Measurements from ENCODE around the gene PDE1C.

PDE1C gene

GRCh38 chr7:31811650-31812461 lies 258.4 kb downstream of the PDE1C start:
- H3K4me3 ChIP-seq (ENCODE audit: low read length) = no peak overlapping the region
- no peak overlapping the region for H3K9ac ChIP-seq (ENCODE audit: low read length)
- H3K27me3 ChIP-seq (ENCODE audit: control insufficient read depth, insufficient read depth, low read length) = no peaks in the 10 kb centered on the region
- H3K36me3 ChIP-seq (ENCODE audit: control insufficient read depth, insufficient read depth, low read length) = no peaks in the 10 kb centered on the region
- no peaks in the 10 kb centered on the region for H3K4me1 ChIP-seq (ENCODE audit: control insufficient read depth, insufficient read depth, low read length)
- H3K27ac ChIP-seq (ENCODE audit: low read depth, low read length) = no peak overlapping the region

GRCh38 chr7:31805209-31805818 lies 264.9 kb downstream of the PDE1C start:
- no peaks in the 10 kb centered on the region for H3K4me1 ChIP-seq (ENCODE audit: control insufficient read depth, insufficient read depth, low read length)
- H3K27ac ChIP-seq (ENCODE audit: low read depth, low read length) = no peak overlapping the region
- no peak overlapping the region for H3K9ac ChIP-seq (ENCODE audit: low read length)
- H3K36me3 ChIP-seq (ENCODE audit: control insufficient read depth, insufficient read depth, low read length) = no peaks in the 10 kb centered on the region
- no peaks in the 10 kb centered on the region for H3K27me3 ChIP-seq (ENCODE audit: control insufficient read depth, insufficient read depth, low read length)
- H3K4me3 ChIP-seq (ENCODE audit: low read length) = no peak overlapping the region

- H3K4me1 ChIP-seq (ENCODE audit: control insufficient read depth, insufficient read depth, low read length) = no peaks in the 10 kb centered on the region
- no peaks in the 10 kb centered on the region for H3K27me3 ChIP-seq (ENCODE audit: control insufficient read depth, insufficient read depth, low read length)
- H3K36me3 ChIP-seq (ENCODE audit: control insufficient read depth, insufficient read depth, low read length) = no peaks in the 10 kb centered on the region
- no peak overlapping the region for H3K27ac ChIP-seq (ENCODE audit: low read depth, low read length)
- H3K9ac ChIP-seq (ENCODE audit: low read length) = no peak overlapping the region
- H3K4me3 ChIP-seq (ENCODE audit: low read length) = no peak overlapping the region
Measured at GRCh38 chr7:31796375-31796774, 273.8 kb downstream of the PDE1C start.

- H3K4me1 ChIP-seq (ENCODE audit: control insufficient read depth, insufficient read depth, low read length) = no peaks in the 10 kb centered on the region
- no peak overlapping the region for H3K27ac ChIP-seq (ENCODE audit: low read depth, low read length)
- H3K36me3 ChIP-seq (ENCODE audit: control insufficient read depth, insufficient read depth, low read length) = no peaks in the 10 kb centered on the region
- H3K9ac ChIP-seq (ENCODE audit: low read length) = no peak overlapping the region
- H3K27me3 ChIP-seq (ENCODE audit: control insufficient read depth, insufficient read depth, low read length) = no peaks in the 10 kb centered on the region
- no peak overlapping the region for H3K4me3 ChIP-seq (ENCODE audit: low read length)
Measured at GRCh38 chr7:31794851-31795344, 275.3 kb downstream of the PDE1C start.

- Histone ChIP-seq H3K4me1 (ENCODE audit: control insufficient read depth, insufficient read depth, low read length) (no peaks in the 10 kb centered on the region), H3K36me3 (ENCODE audit: control insufficient read depth, insufficient read depth, low read length) (no peaks in the 10 kb centered on the region), H3K27ac (ENCODE audit: low read depth, low read length) (no peak overlapping the region), H3K4me3 (ENCODE audit: low read length) (no peak overlapping the region), H3K9ac (ENCODE audit: low read length) (no peak overlapping the region), H3K27me3 (ENCODE audit: control insufficient read depth, insufficient read depth, low read length) (no peaks in the 10 kb centered on the region)
Measured at GRCh38 chr7:31791881-31792280, 278.3 kb downstream of the PDE1C start.

- no peak overlapping the region for H3K9ac ChIP-seq (ENCODE audit: low read length)
- H3K4me3 ChIP-seq (ENCODE audit: low read length) = no peak overlapping the region
- no peaks in the 10 kb centered on the region for H3K36me3 ChIP-seq (ENCODE audit: control insufficient read depth, insufficient read depth, low read length)
- no peaks in the 10 kb centered on the region for H3K4me1 ChIP-seq (ENCODE audit: control insufficient read depth, insufficient read depth, low read length)
- H3K27ac ChIP-seq (ENCODE audit: low read depth, low read length) = no peak overlapping the region
- no peaks in the 10 kb centered on the region for H3K27me3 ChIP-seq (ENCODE audit: control insufficient read depth, insufficient read depth, low read length)
Measured at GRCh38 chr7:31788883-31789680, 281.1 kb downstream of the PDE1C start.

- H3K27ac ChIP-seq (ENCODE audit: low read depth, low read length) = no peak overlapping the region
- no peaks in the 10 kb centered on the region for H3K36me3 ChIP-seq (ENCODE audit: control insufficient read depth, insufficient read depth, low read length)
- no peaks in the 10 kb centered on the region for H3K4me1 ChIP-seq (ENCODE audit: control insufficient read depth, insufficient read depth, low read length)
- no peaks in the 10 kb centered on the region for H3K27me3 ChIP-seq (ENCODE audit: control insufficient read depth, insufficient read depth, low read length)
- no peak overlapping the region for H3K4me3 ChIP-seq (ENCODE audit: low read length)
- no peak overlapping the region for H3K9ac ChIP-seq (ENCODE audit: low read length)
Measured at GRCh38 chr7:31788445-31788844, 281.8 kb downstream of the PDE1C start.

- Histone ChIP-seq H3K27me3 (ENCODE audit: control insufficient read depth, insufficient read depth, low read length) (no peaks in the 10 kb centered on the region), H3K36me3 (ENCODE audit: control insufficient read depth, insufficient read depth, low read length) (no peaks in the 10 kb centered on the region), H3K4me1 (ENCODE audit: control insufficient read depth, insufficient read depth, low read length) (no peaks in the 10 kb centered on the region), H3K9ac (ENCODE audit: low read length) (no peak overlapping the region), H3K4me3 (ENCODE audit: low read length) (no peak overlapping the region), H3K27ac (ENCODE audit: low read depth, low read length) (no peak overlapping the region)
Measured at GRCh38 chr7:31786326-31786725, 283.9 kb downstream of the PDE1C start.

- Histone ChIP-seq H3K9ac (ENCODE audit: low read length) (no peak overlapping the region), H3K36me3 (ENCODE audit: control insufficient read depth, insufficient read depth, low read length) (no peaks in the 10 kb centered on the region), H3K4me3 (ENCODE audit: low read length) (no peak overlapping the region), H3K27me3 (ENCODE audit: control insufficient read depth, insufficient read depth, low read length) (no peaks in the 10 kb centered on the region), H3K4me1 (ENCODE audit: control insufficient read depth, insufficient read depth, low read length) (no peaks in the 10 kb centered on the region), H3K27ac (ENCODE audit: low read depth, low read length) (no peak overlapping the region)
Measured at GRCh38 chr7:31785101-31785500, 285.1 kb downstream of the PDE1C start.

- Histone ChIP-seq H3K4me1 (ENCODE audit: control insufficient read depth, insufficient read depth, low read length) (no peaks in the 10 kb centered on the region), H3K36me3 (ENCODE audit: control insufficient read depth, insufficient read depth, low read length) (no peaks in the 10 kb centered on the region), H3K27me3 (ENCODE audit: control insufficient read depth, insufficient read depth, low read length) (no peaks in the 10 kb centered on the region), H3K4me3 (ENCODE audit: low read length) (no peak overlapping the region), H3K27ac (ENCODE audit: low read depth, low read length) (no peak overlapping the region), H3K9ac (ENCODE audit: low read length) (no peak overlapping the region)
Measured at GRCh38 chr7:31783221-31783620, 287.0 kb downstream of the PDE1C start.

- no peak overlapping the region for H3K27ac ChIP-seq (ENCODE audit: low read depth, low read length)
- H3K36me3 ChIP-seq (ENCODE audit: control insufficient read depth, insufficient read depth, low read length) = no peaks in the 10 kb centered on the region
- H3K9ac ChIP-seq (ENCODE audit: low read length) = no peak overlapping the region
- H3K4me3 ChIP-seq (ENCODE audit: low read length) = no peak overlapping the region
- H3K27me3 ChIP-seq (ENCODE audit: control insufficient read depth, insufficient read depth, low read length) = no peaks in the 10 kb centered on the region
- no peaks in the 10 kb centered on the region for H3K4me1 ChIP-seq (ENCODE audit: control insufficient read depth, insufficient read depth, low read length)
Measured at GRCh38 chr7:31782411-31782991, 287.7 kb downstream of the PDE1C start.

GRCh38 chr7:31778296-31778695 lies 291.9 kb downstream of the PDE1C start:
- Histone ChIP-seq H3K27ac (ENCODE audit: low read depth, low read length) (no peak overlapping the region), H3K9ac (ENCODE audit: low read length) (no peak overlapping the region), H3K4me1 (ENCODE audit: control insufficient read depth, insufficient read depth, low read length) (no peaks in the 10 kb centered on the region), H3K4me3 (ENCODE audit: low read length) (no peak overlapping the region), H3K27me3 (ENCODE audit: control insufficient read depth, insufficient read depth, low read length) (no peaks in the 10 kb centered on the region), H3K36me3 (ENCODE audit: control insufficient read depth, insufficient read depth, low read length) (no peaks in the 10 kb centered on the region)

Data from rectal smooth muscle tissue (tissue), 1 donor.